IMR-90 (cell line): Measurements from ENCODE around the gene GCLC. TPM values are rescaled to one million over a fixed set of nuclear protein-coding genes. Genes with fewer than 3 reads are reported as not detected.

Experiments used
- ATAC-seq: fragments of 200-7000 bp; cut with Tn5 transposase; 2 replicates; pipeline ENCODE4 v1.9.1; 2020; ENCODE audit warnings: low read depth, mild to moderate bottlenecking, moderate library complexity
- BruUV-seq: library from RNA; stranded (reverse); fragments of 400-500 nt; replicated peaks from 2 replicates; lab custom pipeline; 2021; lab: Mats Ljungman, UMichigan
- CTCF ChIA-PET: fragments of 300-600 bp; formaldehyde crosslinking; extraction: SDS; loops from one replicate; lab custom pipeline; 2021; ENCODE audit warnings: antibody characterized with exemption; lab: Yijun Ruan, JAX
- POLR2A ChIA-PET: fragments of 300-600 bp; sonication (Branson Sonifier 250); formaldehyde crosslinking; loops from one replicate; lab custom pipeline; 2022; ENCODE audit warnings: antibody characterized with exemption; ENCODE audit not compliant: unreplicated experiment; lab: Charles Lee
- DNase-seq: peaks from one replicate; pipeline ENCODE4 v3.0.0; 2013
- H2AFZ ChIP-seq: replicated peaks from 2 replicates; pipeline ENCODE3; 2013; ENCODE audit warnings: low read length, mild to moderate bottlenecking; ENCODE audit not compliant: poor library complexity
- H2AK5ac ChIP-seq: 2 replicates; pipeline ENCODE4 v1.6.1; 2013; ENCODE audit warnings: low read depth, low read length, inconsistent platforms
- H2AK9ac ChIP-seq: replicated peaks from 2 replicates; pipeline ENCODE3; 2013; ENCODE audit warnings: mild to moderate bottlenecking, low read depth, low read length, moderate library complexity; ENCODE audit not compliant: poor library complexity
- H2BK120ac ChIP-seq: 2 replicates; pipeline ENCODE4 v1.6.1; 2013; ENCODE audit warnings: low read depth, low read length, inconsistent platforms
- H2BK15ac ChIP-seq: 3 replicates; pipeline ENCODE4 v1.6.1; 2013; ENCODE audit warnings: low read depth, low read length, inconsistent platforms
- H2BK20ac ChIP-seq: 2 replicates; pipeline ENCODE4 v1.6.1; 2013; ENCODE audit warnings: low read depth, mild to moderate bottlenecking, inconsistent platforms, low read length, moderate library complexity
- H2BK5ac ChIP-seq: 2 replicates; pipeline ENCODE4 v1.6.1; 2013; ENCODE audit warnings: mild to moderate bottlenecking, low read depth, low read length, inconsistent platforms; ENCODE audit not compliant: poor library complexity, severe bottlenecking
- H3K14ac ChIP-seq: replicated peaks from 2 replicates; pipeline ENCODE4 v1.6.1; 2013; ENCODE audit warnings: low read depth, low read length, inconsistent platforms
- H3K18ac ChIP-seq: 2 replicates; pipeline ENCODE4 v1.6.1; 2013; ENCODE audit warnings: low read depth, low read length, control low read depth
- H3K23ac ChIP-seq: 2 replicates; pipeline ENCODE4 v1.6.1; 2013; ENCODE audit warnings: low read depth, low read length, inconsistent platforms
- H3K27ac ChIP-seq: 2 replicates; pipeline ENCODE4 v1.5.1; 2013; ENCODE audit warnings: mild to moderate bottlenecking, control low read depth, low read length; ENCODE audit not compliant: insufficient read depth
- H3K27me3 ChIP-seq: 2 replicates; pipeline ENCODE4 v1.6.1; 2013; ENCODE audit warnings: low read length; ENCODE audit not compliant: control insufficient read depth, insufficient read depth
- H3K36me3 ChIP-seq: 2 replicates; pipeline ENCODE4 v1.6.1; 2013; ENCODE audit warnings: low read length, mixed read lengths; ENCODE audit not compliant: control insufficient read depth, insufficient read depth
- H3K4ac ChIP-seq: 2 replicates; pipeline ENCODE4 v1.6.1; 2013; ENCODE audit warnings: low read depth, low read length, inconsistent platforms
- H3K4me1 ChIP-seq: 2 replicates; pipeline ENCODE4 v1.6.1; 2013; ENCODE audit warnings: low read length, mixed read lengths; ENCODE audit not compliant: control insufficient read depth, insufficient read depth
- H3K4me2 ChIP-seq: 2 replicates; pipeline ENCODE4 v1.6.1; 2013; ENCODE audit warnings: low read depth, mild to moderate bottlenecking, control low read depth, low read length, moderate library complexity
- H3K4me3 ChIP-seq: 2 replicates; pipeline ENCODE4 v1.5.1; 2013; ENCODE audit warnings: low read depth, mild to moderate bottlenecking, control low read depth, low read length, moderate library complexity; ENCODE audit not compliant: insufficient read depth
- H3K56ac ChIP-seq: 2 replicates; pipeline ENCODE4 v1.6.1; 2013; ENCODE audit warnings: low read length, inconsistent platforms; ENCODE audit not compliant: insufficient read depth; ENCODE audit errors: extremely low read depth
- H3K79me1 ChIP-seq, 2 experiments: 2 replicates each; pipeline ENCODE4 v1.6.1; 2013; ENCODE audit warnings: low read length in 2 of 2, inconsistent platforms in 1 of 2, low read depth in 1 of 2
- H3K9ac ChIP-seq: 2 replicates; pipeline ENCODE4 v1.6.1; 2013; ENCODE audit warnings: low read depth, low read length, control low read depth
- H3K9me1 ChIP-seq: 2 replicates; pipeline ENCODE4 v1.6.1; 2013; ENCODE audit warnings: low read length, inconsistent platforms; ENCODE audit not compliant: insufficient read depth
- H3K9me3 ChIP-seq: 2 replicates; pipeline ENCODE4 v1.6.1; 2013; ENCODE audit warnings: low read length; ENCODE audit not compliant: control insufficient read depth, insufficient read depth
- H4K20me1 ChIP-seq: 2 replicates; pipeline ENCODE4 v1.6.1; 2013; ENCODE audit warnings: low read length, inconsistent platforms; ENCODE audit not compliant: insufficient read depth
- H4K5ac ChIP-seq: 2 replicates; pipeline ENCODE4 v1.6.1; 2013; ENCODE audit warnings: mild to moderate bottlenecking, low read depth, low read length, control low read depth
- H4K8ac ChIP-seq, 2 experiments: 2 replicates each; pipeline ENCODE4 v1.6.1; 2013; ENCODE audit warnings: low read depth in 2 of 2, low read length in 2 of 2, control low read depth in 1 of 2, inconsistent platforms in 1 of 2
- H4K91ac ChIP-seq: 2 replicates; pipeline ENCODE4 v1.6.1; 2013; ENCODE audit warnings: low read depth, low read length, inconsistent platforms; ENCODE audit not compliant: insufficient read depth
- BHLHE40 ChIP-seq: fragments of 150-350 bp; IDR thresholded peaks from 2 replicates; pipeline ENCODE4 v1.6.1; 2016; ENCODE audit warnings: mild to moderate bottlenecking, low read depth, low read length
- CEBPB ChIP-seq: IDR thresholded peaks from 2 replicates; pipeline ENCODE4 v1.6.1; 2012; ENCODE audit warnings: low read depth, low read length, improper control_type of control experiment
- FOS ChIP-seq: fragments of 150-350 bp; IDR thresholded peaks from 2 replicates; pipeline ENCODE4 v1.6.1; 2016; ENCODE audit warnings: low read depth, low read length
- MAFK ChIP-seq: IDR thresholded peaks from 2 replicates; pipeline ENCODE4 v1.6.1; 2012; ENCODE audit warnings: low read depth, low read length, improper control_type of control experiment
- MXI1 ChIP-seq: IDR thresholded peaks from 2 replicates; pipeline ENCODE4 v1.6.1; 2012; ENCODE audit warnings: low read depth, mild to moderate bottlenecking, low read length, moderate library complexity, borderline replicate concordance
- NFE2L2 ChIP-seq: fragments of 150-350 bp; IDR thresholded peaks from 2 replicates; pipeline ENCODE4 v1.6.1; 2016; ENCODE audit warnings: low read depth, mild to moderate bottlenecking, low read length
- POLR2A ChIP-seq: IDR thresholded peaks from 2 replicates; pipeline ENCODE4 v1.6.1; 2012; ENCODE audit warnings: mild to moderate bottlenecking, low read depth, low read length
- RCOR1 ChIP-seq: IDR thresholded peaks from 2 replicates; pipeline ENCODE4 v1.6.1; 2012; ENCODE audit warnings: mild to moderate bottlenecking, low read length, improper control_type of control experiment; ENCODE audit not compliant: insufficient replicate concordance
- RFX5 ChIP-seq: IDR thresholded peaks from 2 replicates; pipeline ENCODE4 v1.8.0; 2012; ENCODE audit warnings: low read depth, mild to moderate bottlenecking, low read length, moderate library complexity
- WGBS, 2 experiments: methylation state at CpG; one replicate each; pipeline versions ENCODE4 v1.1.5 to v1.1.7; 2013; ENCODE audit warnings: missing lambda C conversion rate in 2 of 2; ENCODE audit not compliant: insufficient read length in 1 of 2; ENCODE audit errors: extremely low coverage in 2 of 2; 5-methylcytosine and 5-hydroxymethylcytosine counted together
- dilution Hi-C: fragments of 300-500 bp; cut with HindIII; formaldehyde crosslinking; loops from one replicate; pipeline ENCODE4 v1.14.3; 2018; ENCODE audit warnings: low sequenced_read_pairs; ENCODE audit not compliant: unreplicated experiment
- in situ Hi-C: fragments of 300-500 bp; cut with MboI; formaldehyde crosslinking; loops from 3 replicates; pipeline ENCODE4 v1.14.3; 2019; ENCODE audit warnings: low sequenced_read_pairs, inconsistent platforms, mixed read lengths
- intact Hi-C: fragments of 100-400 bp; cut with micrococcal nuclease; formaldehyde crosslinking; loops from 2 replicates; pipeline ENCODE4 v1.10.0; 2022
- polyA plus RNA-seq, 3 experiments: library from polyadenylated mRNA; depleted of rRNA; stranded (reverse); fragments of >200 nt; gene quantifications; 2 replicates each; pipeline ENCODE4 v1.2.3, GENCODE V29; 2012; ENCODE audit warnings: low replicate concordance in 1 of 3
- total RNA-seq: library from RNA; depleted of rRNA; stranded (reverse); fragments of >200 nt; gene quantifications from 2 replicates; pipeline ENCODE4 v1.2.3, GENCODE V29; 2012
- TF ChIP-seq, protein P1 (sequence below): fragments of 150-350 bp; IDR thresholded peaks from 2 replicates; pipeline ENCODE4 v1.6.1; 2016; ENCODE audit warnings: low read depth, mild to moderate bottlenecking, low read length, moderate library complexity, borderline replicate concordance
- TF ChIP-seq, protein P2 (sequence below): conservative IDR thresholded peaks from 2 replicates; pipeline ENCODE4 v1.5.1; 2012; ENCODE audit warnings: mild to moderate bottlenecking, low read depth, low read length, improper control_type of control experiment

GCLC gene
- total and polyA plus RNA-seq, 2 of the 4 experiments (the other 2 are of a cell fraction), result 14.2 to 24.2 TPM

DNA sequence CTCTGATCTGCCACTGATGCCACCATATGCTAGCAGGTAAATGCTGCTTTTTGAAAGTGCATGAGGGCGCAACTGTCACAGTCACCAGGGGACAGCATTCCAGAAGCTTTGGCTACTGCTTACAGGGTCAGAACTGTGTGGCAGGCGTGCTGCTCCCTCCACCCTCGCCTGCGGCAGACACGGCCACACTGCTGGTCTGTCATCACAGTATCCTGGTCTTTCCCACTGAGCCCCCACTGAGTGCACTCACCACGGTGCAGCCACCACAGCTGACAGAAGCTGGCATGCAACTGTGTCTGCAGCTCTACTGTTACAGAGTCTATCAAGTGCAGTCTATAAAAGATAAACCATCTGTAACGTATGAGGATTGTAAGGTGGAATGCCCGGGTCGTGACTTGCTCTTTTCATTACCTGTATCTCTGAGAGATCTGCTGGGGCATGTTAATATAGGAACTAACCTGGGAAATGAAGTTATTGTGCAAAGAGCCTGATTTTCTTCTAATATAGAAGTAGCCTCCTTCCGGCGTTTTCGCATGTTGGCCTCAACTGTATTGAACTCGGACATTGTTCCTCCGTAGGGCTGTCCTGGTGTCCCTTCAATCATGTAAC is 24.5 kb downstream of the GCLC start:
- Histone ChIP-seq H3K56ac (no peak overlapping the region), H3K9me1 (peaks cover 9% of the 10 kb centered on the region), H3K27ac (no peak overlapping the region), H2BK20ac (no peak overlapping the region), H2AK5ac (no peak overlapping the region), H3K4me1 (peaks cover 10% of the 10 kb centered on the region), H3K9me3 (no peaks in the 10 kb centered on the region), H3K14ac (no peak overlapping the region), H4K8ac (no peak overlapping the region), H3K9ac (no peak overlapping the region), H3K27me3 (no peaks in the 10 kb centered on the region), H3K18ac (no peak overlapping the region), H4K91ac (no peak overlapping the region), H3K36me3 (peaks cover 19% of the 10 kb centered on the region), H3K4ac (no peak overlapping the region), H4K5ac (no peak overlapping the region), H2AK9ac (no peak overlapping the region), H2BK120ac (no peak overlapping the region), H3K79me1 (peaks cover 15 to 44% of the 10 kb centered on the region in 2 experiments), H4K20me1 (no peaks in the 10 kb centered on the region; the same call in 1 of the 2 replicates), H3K4me2 (no peak overlapping the region), H2AFZ (no peak overlapping the region), H3K23ac (no peak overlapping the region), H2BK15ac (no peak overlapping the region), H2BK5ac (no peak overlapping the region), H3K4me3 (no peak overlapping the region)
- dilution Hi-C loops, result no loop called here
- CTCF ChIA-PET, result interaction anchor here (0.7 kb wide), 2 partner anchors 180 to 186 kb away, joined by 3 to 4 read pairs; no protein-coding TSS in a partner anchor
- POLR2A ChIA-PET, result no interaction called here
- intact Hi-C loops, result no loop called here
- BruUV-seq, result no TSS peak
- in situ Hi-C loops, result no loop called here
- WGBS, 2 experiments, result 80% methylated on average over 5 of the region's 14 CpGs; no CpG with 5 or more reads in 1 of the 2 experiments
- ATAC-seq (no peak), DNase-seq (no peak)
- TF ChIP-seq BHLHE40, result no peak
- TF ChIP-seq POLR2A, result no peak
- TF ChIP-seq MXI1, result no peak
- TF ChIP-seq, protein P1, sequence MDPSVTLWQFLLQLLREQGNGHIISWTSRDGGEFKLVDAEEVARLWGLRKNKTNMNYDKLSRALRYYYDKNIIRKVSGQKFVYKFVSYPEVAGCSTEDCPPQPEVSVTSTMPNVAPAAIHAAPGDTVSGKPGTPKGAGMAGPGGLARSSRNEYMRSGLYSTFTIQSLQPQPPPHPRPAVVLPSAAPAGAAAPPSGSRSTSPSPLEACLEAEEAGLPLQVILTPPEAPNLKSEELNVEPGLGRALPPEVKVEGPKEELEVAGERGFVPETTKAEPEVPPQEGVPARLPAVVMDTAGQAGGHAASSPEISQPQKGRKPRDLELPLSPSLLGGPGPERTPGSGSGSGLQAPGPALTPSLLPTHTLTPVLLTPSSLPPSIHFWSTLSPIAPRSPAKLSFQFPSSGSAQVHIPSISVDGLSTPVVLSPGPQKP, result no peak
- TF ChIP-seq MAFK, result no peak
- TF ChIP-seq NFE2L2, result no peak
- TF ChIP-seq, protein P2, sequence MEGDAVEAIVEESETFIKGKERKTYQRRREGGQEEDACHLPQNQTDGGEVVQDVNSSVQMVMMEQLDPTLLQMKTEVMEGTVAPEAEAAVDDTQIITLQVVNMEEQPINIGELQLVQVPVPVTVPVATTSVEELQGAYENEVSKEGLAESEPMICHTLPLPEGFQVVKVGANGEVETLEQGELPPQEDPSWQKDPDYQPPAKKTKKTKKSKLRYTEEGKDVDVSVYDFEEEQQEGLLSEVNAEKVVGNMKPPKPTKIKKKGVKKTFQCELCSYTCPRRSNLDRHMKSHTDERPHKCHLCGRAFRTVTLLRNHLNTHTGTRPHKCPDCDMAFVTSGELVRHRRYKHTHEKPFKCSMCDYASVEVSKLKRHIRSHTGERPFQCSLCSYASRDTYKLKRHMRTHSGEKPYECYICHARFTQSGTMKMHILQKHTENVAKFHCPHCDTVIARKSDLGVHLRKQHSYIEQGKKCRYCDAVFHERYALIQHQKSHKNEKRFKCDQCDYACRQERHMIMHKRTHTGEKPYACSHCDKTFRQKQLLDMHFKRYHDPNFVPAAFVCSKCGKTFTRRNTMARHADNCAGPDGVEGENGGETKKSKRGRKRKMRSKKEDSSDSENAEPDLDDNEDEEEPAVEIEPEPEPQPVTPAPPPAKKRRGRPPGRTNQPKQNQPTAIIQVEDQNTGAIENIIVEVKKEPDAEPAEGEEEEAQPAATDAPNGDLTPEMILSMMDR, result no peak
- TF ChIP-seq RFX5, result no peak
- TF ChIP-seq RCOR1, result no peak
- TF ChIP-seq CEBPB, result no peak
- TF ChIP-seq FOS, result no peak
